GM12891 (cell line): ENCODE measurements around the gene CDC20. TPM values are rescaled to one million over a fixed set of nuclear protein-coding genes. Genes with fewer than 3 reads are reported as not detected.
A peak's percentile ranks its signal among the peaks of the same experiment; 100 is the strongest.

Experiments
- DNase-seq: peaks from one replicate; pipeline ENCODE4 v3.0.0; 2011; ENCODE audit warnings: low spot score; ENCODE audit not compliant: insufficient read length
- FAIRE-seq: peaks from 2 replicates; lab custom pipeline; 2011; peaks lifted over from hg19 to GRCh38; lab: Jason Lieb, UNC
- PAX5 ChIP-seq: IDR thresholded peaks from 2 replicates; pipeline ENCODE4 v1.6.1; 2011; ENCODE audit warnings: low read length, moderate library complexity, mild to moderate bottlenecking; ENCODE audit not compliant: insufficient read depth, severe bottlenecking
- POLR2A ChIP-seq: IDR thresholded peaks from 2 replicates; pipeline ENCODE4 v1.6.1; 2011; ENCODE audit warnings: low read depth, low read length, control low read depth
- POLR2AphosphoS5 ChIP-seq: IDR thresholded peaks from 2 replicates; pipeline ENCODE4 v1.6.1; 2011; ENCODE audit warnings: low read depth, low read length, control low read depth
- POU2F2 ChIP-seq: IDR thresholded peaks from 2 replicates; pipeline ENCODE4 v1.6.1; 2011; ENCODE audit warnings: low read depth, mild to moderate bottlenecking, control low read depth, low read length, moderate library complexity
- SPI1 ChIP-seq: IDR thresholded peaks from 2 replicates; pipeline ENCODE4 v1.6.1; 2011; ENCODE audit warnings: low read depth, low read length, control low read depth
- TAF1 ChIP-seq: IDR thresholded peaks from 2 replicates; pipeline ENCODE4 v1.6.1; 2011; ENCODE audit warnings: low read depth, low read length, control low read depth
- polyA plus RNA-seq: library from polyadenylated mRNA; unstranded; fragments of >200 nt; gene quantifications from one replicate; pipeline ENCODE4 v1.2.1, GENCODE V29; 2012; ENCODE audit warnings: low read depth, missing spikeins, inconsistent platforms; ENCODE audit not compliant: missing spikeins

CDC20 gene
- polyA plus RNA-seq = 64.3 TPM

- peak; percentile 94 for DNase-seq
- peak; percentile 90 for FAIRE-seq
- no peak for TF ChIP-seq PAX5
- no peak for TF ChIP-seq TAF1
- TF ChIP-seq POLR2A = peak; percentile 73
- peak; percentile 81 for TF ChIP-seq POLR2AphosphoS5
These were observed at the start of gene CDC20 for GRCh38 chr1:43358746-43359693. Gene CDC20 (plus strand): TSS chr1:43358981. CDS start chr1:43359216, 235 bp downstream.

- no peak for FAIRE-seq
These were observed 49.3 kb upstream of the CDC20 start for GRCh38 chr1:43309405-43310025.

GRCh38 chr1:43311521-43311920 lies 47.3 kb upstream of the CDC20 start:
- no peak for TF ChIP-seq POLR2AphosphoS5
- no peak for TF ChIP-seq POU2F2
- no peak for TF ChIP-seq SPI1
- no peak for TF ChIP-seq TAF1
- no peak for TF ChIP-seq PAX5
- no peak for TF ChIP-seq POLR2A
- no peak for FAIRE-seq
- DNase-seq = no peak

More at GRCh38 chr1:43309405-43310025, 49.3 kb upstream of the CDC20 start:
- TF ChIP-seq TAF1 (no peak), PAX5 (no peak), SPI1 (no peak), POU2F2 (no peak), POLR2AphosphoS5 (no peak), POLR2A (no peak)
- no peak for DNase-seq

DNA sequence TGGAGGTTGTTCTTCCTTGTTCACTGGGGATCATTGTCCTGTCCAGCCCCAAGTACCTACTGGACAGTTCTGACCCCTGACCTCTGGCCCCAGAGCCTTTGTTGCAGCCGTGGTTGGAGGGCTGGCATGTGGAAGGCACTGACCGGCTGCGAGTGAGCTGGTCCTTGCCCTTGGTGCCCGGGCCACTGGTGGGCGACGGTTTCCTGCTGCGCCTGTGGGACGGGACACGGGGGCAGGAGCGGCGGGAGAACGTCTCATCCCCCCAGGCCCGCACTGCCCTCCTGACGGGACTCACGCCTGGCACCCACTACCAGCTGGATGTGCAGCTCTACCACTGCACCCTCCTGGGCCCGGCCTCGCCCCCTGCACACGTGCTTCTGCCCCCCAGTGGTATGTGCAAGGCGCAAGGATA lies 46.6 kb upstream of the CDC20 start:
- DNase-seq = no peak
- TF ChIP-seq POLR2AphosphoS5 (no peak), POU2F2 (no peak), POLR2A (no peak), SPI1 (no peak), TAF1 (no peak), PAX5 (no peak)
- no peak for FAIRE-seq

- no peak for DNase-seq
- TF ChIP-seq POU2F2 (no peak), TAF1 (no peak), SPI1 (no peak), POLR2A (no peak), PAX5 (no peak)
- no peak for FAIRE-seq
These were observed 45.9 kb upstream of the CDC20 start for GRCh38 chr1:43312663-43313515.

DNA sequence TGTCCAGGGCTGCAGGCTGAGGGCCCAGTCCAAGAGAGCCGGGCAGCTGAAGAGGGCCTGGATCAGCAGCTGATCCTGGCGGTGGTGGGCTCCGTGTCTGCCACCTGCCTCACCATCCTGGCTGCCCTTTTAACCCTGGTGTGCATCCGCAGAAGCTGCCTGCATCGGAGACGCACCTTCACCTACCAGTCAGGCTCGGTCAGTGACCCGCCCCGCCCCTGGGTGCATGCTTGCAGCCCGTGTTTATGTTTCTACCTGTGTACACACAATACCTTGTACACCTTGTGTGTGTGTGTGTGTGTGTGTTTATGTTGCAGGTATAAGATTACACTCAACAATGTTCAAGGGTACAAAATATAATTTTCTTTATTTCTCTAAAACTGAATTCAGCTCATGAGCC lies 45.0 kb upstream of the CDC20 start:
- DNase-seq (no peak), FAIRE-seq (no peak)
- TF ChIP-seq SPI1 = no peak
- TF ChIP-seq TAF1 = no peak
- no peak for TF ChIP-seq PAX5
- no peak for TF ChIP-seq POLR2AphosphoS5
- TF ChIP-seq POLR2A = no peak
- TF ChIP-seq POU2F2 = no peak

GRCh38 chr1:43314233-43314632 lies 44.5 kb upstream of the CDC20 start:
- DNase-seq (no peak), FAIRE-seq (no peak)
- TF ChIP-seq POLR2A = no peak
- no peak for TF ChIP-seq POLR2AphosphoS5
- no peak for TF ChIP-seq POU2F2
- no peak for TF ChIP-seq TAF1
- no peak for TF ChIP-seq PAX5
- no peak for TF ChIP-seq SPI1

DNA sequence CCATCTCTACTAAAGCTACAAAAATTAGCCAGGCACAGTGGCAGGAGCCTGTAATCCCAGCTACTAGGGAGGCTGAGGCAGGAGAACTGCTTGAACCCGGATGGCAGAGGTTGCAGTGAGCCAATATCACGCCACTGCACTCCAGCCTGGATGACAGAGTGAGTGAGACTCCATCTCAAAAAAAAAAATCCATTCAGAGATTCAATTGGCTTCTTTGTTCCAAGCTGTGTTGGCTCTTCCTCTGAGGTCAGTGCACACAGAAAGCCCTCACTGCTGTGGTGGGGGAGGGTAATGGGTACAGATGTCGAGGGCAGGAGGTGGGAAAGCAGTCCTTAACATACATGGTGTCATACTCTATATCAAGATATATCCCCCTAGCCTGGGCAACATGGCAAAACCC lies 43.3 kb upstream of the CDC20 start:
- DNase-seq (no peak), FAIRE-seq (no peak)
- no peak for TF ChIP-seq SPI1
- no peak for TF ChIP-seq POU2F2
- no peak for TF ChIP-seq POLR2A
- no peak for TF ChIP-seq PAX5
- no peak for TF ChIP-seq POLR2AphosphoS5
- TF ChIP-seq TAF1 = no peak
